ENCODE data around the gene TEX54. TPM values are rescaled to one million over a fixed set of nuclear protein-coding genes. Genes with fewer than 3 reads are reported as not detected.

TEX54 gene
- total and polyA plus RNA-seq, 2 of the 13 experiments (the other 11 are each of a cell fraction or from before 2014, with no cell fraction given), result not detected

GRCh38 chr11:62854013-62854824, 21.6 kb upstream of the TEX54 start (continued):
- TF ChIP-seq ZNF414 (CRISPR knock-in tag; IDR thresholded peaks at IDR 0.05) (0 out of 2 replicates have a peak, but pooled peaks have one; percentile 51), HNRNPL (IDR thresholded peaks at IDR 0.05; ENCODE audit: low read depth, low read length) (0 out of 2 replicates have a peak, but pooled peaks have one; percentile 29)

GRCh38 chr11:62853279-62853965, 20.8 kb upstream of the TEX54 start:
- WGBS (ENCODE audit: low lambda C conversion rate), result 40% methylated on average over 7 of the region's 7 CpGs
- H3K4me3 ChIP-seq (replicated peaks in 1 of 3; ENCODE audit: insufficient read depth in 1 of 3, low read depth in 2 of 3, low read length in 3 of 3), result peak overlapping the region; percentile 86 to 96 (median 94); a peak in 5 of 6 replicates
- H3K79me2 ChIP-seq (ENCODE audit: insufficient read depth, low read length), result peaks cover 57% of the 10 kb centered on the region
- no peaks in the 10 kb centered on the region; a peak in 1 of 5 replicates for H3K27me3 ChIP-seq (ENCODE audit: control insufficient read depth in 1 of 2, insufficient read depth in 2 of 2, low read length in 2 of 2)
- peaks cover 11 to 33% of the 10 kb centered on the region in 2 experiments for H3K36me3 ChIP-seq (replicated peaks in 1 of 2; ENCODE audit: control insufficient read depth in 1 of 2, insufficient read depth in 2 of 2, low read length in 2 of 2)
- ChIA-PET CTCF (ENCODE audit: low intra/inter-chr PET ratio, low total read pairs) (no interaction called here), POLR2A (interaction anchor here (1.0 to 9.4 kb wide), 14 partner anchors 9 to 126 kb away, joined by 3 to 362 read pairs (median 12); partner anchors contain the start of genes SLC3A2, STX5, TEX54 and TMEM179B)
- TF ChIP-seq ZNF30 (CRISPR knock-in tag; IDR thresholded peaks at IDR 0.05) (0 out of 2 replicates have a peak, but pooled peaks have one; percentile 39), RBM22 (optimal IDR thresholded peaks at IDR 0.05; ENCODE audit: low read length) (peak; percentile 30), GRHL1 (CRISPR knock-in tag; conservative IDR thresholded peaks at IDR 0.05) (no peak), RBFOX2 (IDR thresholded peaks at IDR 0.05; ENCODE audit: low read depth, low read length) (peak; percentile 28; the same call in 1 of the 2 replicates), NFIC (IDR thresholded peaks at IDR 0.05; ENCODE audit: low read length) (0 out of 2 replicates have a peak, but pooled peaks have one; percentile 16), ATF1 (CRISPR knock-in tag; IDR thresholded peaks at IDR 0.05) (0 out of 2 replicates have a peak, but pooled peaks have one; percentile 28), ZNF850 (CRISPR knock-in tag; conservative IDR thresholded peaks at IDR 0.05) (no peak)
- no peak overlapping the region for H2AFZ ChIP-seq (ENCODE audit: low read length)
- FAIRE-seq (no peak), DNase-seq (ENCODE audit: low spot score) (no peak), ATAC-seq (no peak)
- BruUV-seq (replicated peaks), result no TSS peak
- H3K4me1 ChIP-seq (ENCODE audit: insufficient read depth, low read length), result peaks cover 62% of the 10 kb centered on the region
- H3K9ac ChIP-seq (ENCODE audit: insufficient read depth, low read depth, low read length), result peak overlapping the region; percentile 99
- H3K27ac ChIP-seq (ENCODE audit: extremely low read length, insufficient read depth, low read length), result peak overlapping the region; percentile 90
- peaks cover 37% of the 10 kb centered on the region for H4K20me1 ChIP-seq (ENCODE audit: insufficient read depth, low read length)
- in situ Hi-C loops (cut with HindIII; ENCODE audit: extremely low pct_ligation_motif_present, low pct_unique_long_range_greater_than_20kb), result no loop called here
- H3K9me3 ChIP-seq (ENCODE audit: low read length), result no peaks in the 10 kb centered on the region
- H3K4me2 ChIP-seq (ENCODE audit: low read depth, low read length), result peak overlapping the region; percentile 99
- intact Hi-C loops (cut with micrococcal nuclease; ENCODE audit: unreplicated experiment), result no loop called here
